Upper lobe of right lung (tissue), 1 donor: ENCODE measurements around the gene BAZ2A. TPM values are rescaled to one million over a fixed set of nuclear protein-coding genes. Genes with fewer than 3 reads are reported as not detected.
A peak's percentile ranks its signal among the peaks of the same experiment; 100 is the strongest.

ENCODE experiments used
- ATAC-seq: fragments of 200-7000 bp; cut with Tn5 transposase; one replicate; pipeline ENCODE4 v1.9.1; 2020; ENCODE audit warnings: mild to moderate bottlenecking, moderate library complexity
- DNase-seq: peaks from one replicate; pipeline ENCODE4 v3.0.0-alpha.2; 2020
- H3K27ac ChIP-seq: fragments of 200-600 bp; one replicate; pipeline ENCODE4 v1.8.0; 2022
- H3K27me3 ChIP-seq: fragments of 200-600 bp; one replicate; pipeline ENCODE4 v1.8.0; 2022; ENCODE audit warnings: mild to moderate bottlenecking
- H3K36me3 ChIP-seq: fragments of 200-600 bp; one replicate; pipeline ENCODE4 v1.8.0; 2022
- H3K4me1 ChIP-seq: fragments of 200-600 bp; one replicate; pipeline ENCODE4 v1.8.0; 2022
- H3K4me3 ChIP-seq: fragments of 200-600 bp; one replicate; pipeline ENCODE4 v1.8.0; 2022; ENCODE audit warnings: mild to moderate bottlenecking
- H3K9me3 ChIP-seq: fragments of 200-600 bp; one replicate; pipeline ENCODE4 v1.8.0; 2022
- intact Hi-C: fragments of 100-400 bp; cut with DNase I; formaldehyde crosslinking; loops from one replicate; pipeline ENCODE4 v1.11.0; 2022
- total RNA-seq: library from RNA; stranded (reverse); fragmentation: NEBNext Ultra II Directional; extraction: Animal tissue kit (Norgen Biotek cat#: 25700); gene quantifications from one replicate; pipeline ENCODE4 v1.2.1, GENCODE V29; 2021
- TF ChIP-seq, protein P1 (sequence below): fragments of 200-600 bp; IDR thresholded peaks from one replicate; pipeline ENCODE4 v1.8.0; 2022; ENCODE audit warnings: antibody characterized with exemption
- donor health status: DM: no; HTN: yes; CAD: no; lungs with severe emphysema.

BAZ2A gene
- total RNA-seq, 1 donor from 2014 or later, result 98.5 TPM

DNA sequence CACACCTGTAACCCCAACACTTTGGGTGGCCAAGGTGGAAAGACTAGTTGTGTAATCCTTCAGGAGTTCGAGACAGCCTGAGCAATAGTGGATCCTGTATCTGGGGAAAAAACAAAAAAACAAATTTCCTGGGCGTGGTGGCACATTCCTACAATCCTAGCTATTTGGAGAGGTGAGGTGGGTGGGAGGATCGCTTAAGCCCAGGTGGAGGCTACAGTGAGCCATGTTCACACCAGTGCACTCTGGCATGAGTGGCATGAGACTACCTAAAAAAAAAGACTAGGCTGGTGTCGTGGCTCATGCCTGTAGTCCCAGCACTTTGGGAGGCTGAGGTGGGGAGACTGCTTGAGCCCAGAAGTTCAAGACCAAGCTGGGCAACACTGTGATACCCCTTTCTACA lies 40.7 kb upstream of the BAZ2A start:
- ATAC-seq (peak; percentile 50), DNase-seq (no peak)
- Histone ChIP-seq H3K4me1 (no peaks in the 10 kb centered on the region), H3K27ac (no peak overlapping the region), H3K27me3 (no peaks in the 10 kb centered on the region), H3K9me3 (no peaks in the 10 kb centered on the region), H3K36me3 (peaks cover 73% of the 10 kb centered on the region), H3K4me3 (no peak overlapping the region)
- TF ChIP-seq, protein P1, sequence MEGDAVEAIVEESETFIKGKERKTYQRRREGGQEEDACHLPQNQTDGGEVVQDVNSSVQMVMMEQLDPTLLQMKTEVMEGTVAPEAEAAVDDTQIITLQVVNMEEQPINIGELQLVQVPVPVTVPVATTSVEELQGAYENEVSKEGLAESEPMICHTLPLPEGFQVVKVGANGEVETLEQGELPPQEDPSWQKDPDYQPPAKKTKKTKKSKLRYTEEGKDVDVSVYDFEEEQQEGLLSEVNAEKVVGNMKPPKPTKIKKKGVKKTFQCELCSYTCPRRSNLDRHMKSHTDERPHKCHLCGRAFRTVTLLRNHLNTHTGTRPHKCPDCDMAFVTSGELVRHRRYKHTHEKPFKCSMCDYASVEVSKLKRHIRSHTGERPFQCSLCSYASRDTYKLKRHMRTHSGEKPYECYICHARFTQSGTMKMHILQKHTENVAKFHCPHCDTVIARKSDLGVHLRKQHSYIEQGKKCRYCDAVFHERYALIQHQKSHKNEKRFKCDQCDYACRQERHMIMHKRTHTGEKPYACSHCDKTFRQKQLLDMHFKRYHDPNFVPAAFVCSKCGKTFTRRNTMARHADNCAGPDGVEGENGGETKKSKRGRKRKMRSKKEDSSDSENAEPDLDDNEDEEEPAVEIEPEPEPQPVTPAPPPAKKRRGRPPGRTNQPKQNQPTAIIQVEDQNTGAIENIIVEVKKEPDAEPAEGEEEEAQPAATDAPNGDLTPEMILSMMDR, result no peak
- intact Hi-C loops, result no loop called here

DNA sequence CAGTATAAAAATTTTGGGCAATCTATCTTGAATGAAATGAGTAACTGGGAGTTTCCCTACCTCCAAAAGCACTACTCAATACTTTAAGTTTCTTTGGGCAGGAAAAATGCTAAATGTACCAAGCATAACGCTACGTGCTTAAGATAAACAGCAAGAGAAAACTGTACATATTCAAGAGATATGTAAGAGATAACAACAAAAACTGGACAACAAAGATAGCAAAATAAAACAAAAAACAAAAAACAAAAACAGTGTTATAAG lies 38.0 kb upstream of the BAZ2A start:
- intact Hi-C loops, result no loop called here
- no peak for ATAC-seq
- Histone ChIP-seq H3K27me3 (no peaks in the 10 kb centered on the region), H3K4me1 (no peaks in the 10 kb centered on the region), H3K36me3 (peaks cover 100% of the 10 kb centered on the region), H3K9me3 (no peaks in the 10 kb centered on the region), H3K4me3 (no peak overlapping the region), H3K27ac (no peak overlapping the region)
- DNase-seq, result no peak
- TF ChIP-seq, protein P1, result no peak

DNA sequence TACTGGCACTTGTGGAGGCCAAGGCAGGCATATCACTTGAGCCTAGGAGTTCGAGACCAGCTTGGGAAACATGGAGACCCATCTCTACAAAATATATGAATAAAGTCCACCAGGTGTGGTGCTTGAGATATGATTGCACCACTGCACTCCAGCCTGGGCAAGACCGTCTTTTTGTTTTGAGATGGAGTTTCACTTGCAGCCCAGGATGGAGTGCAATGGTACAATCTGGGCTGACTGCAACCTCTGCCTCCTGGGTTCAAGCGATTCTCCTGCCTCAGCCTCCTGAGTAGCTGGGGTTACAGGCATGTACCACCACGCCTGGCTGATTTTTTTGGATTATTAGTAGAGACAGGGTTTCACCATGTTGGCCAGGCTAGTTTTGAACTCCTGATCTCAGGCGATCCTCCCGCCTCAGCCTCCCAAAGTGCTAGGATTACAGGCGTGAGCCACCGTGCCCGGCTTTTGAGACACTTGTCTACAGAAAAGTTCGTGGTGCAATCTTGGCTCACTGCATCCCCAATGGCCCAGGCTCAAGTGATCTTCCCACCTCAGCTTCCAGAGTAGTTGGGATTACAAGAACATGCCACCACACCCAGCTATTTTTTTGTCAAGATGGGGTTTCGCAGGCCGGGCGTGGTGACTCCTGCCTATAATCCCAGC lies 32.0 kb upstream of the BAZ2A start:
- no peak overlapping the region for H3K27ac ChIP-seq
- intact Hi-C loops, result no loop called here
- no peak for DNase-seq
- H3K4me3 ChIP-seq, result no peak overlapping the region
- TF ChIP-seq, protein P1, result no peak
- ATAC-seq, result no peak
- no peaks in the 10 kb centered on the region for H3K9me3 ChIP-seq
- H3K27me3 ChIP-seq, result no peaks in the 10 kb centered on the region
- H3K36me3 ChIP-seq, result peaks cover 45% of the 10 kb centered on the region
- no peaks in the 10 kb centered on the region for H3K4me1 ChIP-seq

DNA sequence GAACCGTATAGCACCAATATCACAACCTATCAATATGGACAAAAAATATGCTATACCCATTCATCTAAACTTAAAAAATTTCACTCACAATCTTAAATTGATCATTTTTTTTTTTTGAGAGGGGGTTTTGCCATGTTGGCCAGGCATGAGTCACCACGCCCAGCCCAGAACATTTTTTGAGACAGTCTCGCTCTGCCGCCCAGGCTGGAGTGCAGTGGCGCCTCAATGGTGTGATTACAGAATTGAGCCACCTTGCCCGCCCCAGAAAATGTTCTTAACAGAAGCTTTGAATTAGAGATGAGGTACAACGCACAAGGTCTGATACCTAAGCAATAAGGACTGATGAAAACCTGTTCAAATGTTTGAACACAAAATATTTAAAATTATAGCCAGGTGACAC lies 31.4 kb upstream of the BAZ2A start:
- intact Hi-C loops, result no loop called here
- Histone ChIP-seq H3K27me3 (no peaks in the 10 kb centered on the region), H3K9me3 (no peaks in the 10 kb centered on the region), H3K4me1 (no peaks in the 10 kb centered on the region), H3K36me3 (peaks cover 40% of the 10 kb centered on the region), H3K4me3 (no peak overlapping the region), H3K27ac (no peak overlapping the region)
- DNase-seq, result no peak
- no peak for ATAC-seq
- TF ChIP-seq, protein P1, result no peak

DNA sequence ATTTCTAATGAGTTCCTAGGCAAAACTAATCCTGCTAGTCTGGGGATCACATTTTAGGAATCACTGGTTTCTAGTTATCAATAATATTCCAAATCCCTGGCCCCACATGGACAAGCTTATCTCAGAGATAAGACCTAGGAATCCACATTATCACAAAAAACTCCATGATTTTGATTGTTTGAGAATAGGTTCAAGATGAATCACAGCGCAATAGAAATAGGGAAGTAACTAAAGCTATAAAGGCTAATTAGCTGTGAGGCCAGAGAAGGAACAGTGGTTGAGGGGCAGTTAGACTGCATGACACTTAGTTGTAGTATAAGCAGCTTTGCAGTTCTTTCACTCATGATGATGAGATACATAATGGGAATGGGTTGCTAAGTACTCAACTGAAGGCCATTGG lies 28.8 kb upstream of the BAZ2A start:
- H3K27me3 ChIP-seq, result no peaks in the 10 kb centered on the region
- ATAC-seq (no peak), DNase-seq (no peak)
- H3K36me3 ChIP-seq, result peaks cover 14% of the 10 kb centered on the region
- H3K9me3 ChIP-seq, result no peaks in the 10 kb centered on the region
- no peak overlapping the region for H3K27ac ChIP-seq
- TF ChIP-seq, protein P1, result no peak
- H3K4me1 ChIP-seq, result no peaks in the 10 kb centered on the region
- intact Hi-C loops, result no loop called here
- H3K4me3 ChIP-seq, result no peak overlapping the region
